Measurements from ENCODE around the gene MTUS2.

The MTUS2 gene

DNA sequence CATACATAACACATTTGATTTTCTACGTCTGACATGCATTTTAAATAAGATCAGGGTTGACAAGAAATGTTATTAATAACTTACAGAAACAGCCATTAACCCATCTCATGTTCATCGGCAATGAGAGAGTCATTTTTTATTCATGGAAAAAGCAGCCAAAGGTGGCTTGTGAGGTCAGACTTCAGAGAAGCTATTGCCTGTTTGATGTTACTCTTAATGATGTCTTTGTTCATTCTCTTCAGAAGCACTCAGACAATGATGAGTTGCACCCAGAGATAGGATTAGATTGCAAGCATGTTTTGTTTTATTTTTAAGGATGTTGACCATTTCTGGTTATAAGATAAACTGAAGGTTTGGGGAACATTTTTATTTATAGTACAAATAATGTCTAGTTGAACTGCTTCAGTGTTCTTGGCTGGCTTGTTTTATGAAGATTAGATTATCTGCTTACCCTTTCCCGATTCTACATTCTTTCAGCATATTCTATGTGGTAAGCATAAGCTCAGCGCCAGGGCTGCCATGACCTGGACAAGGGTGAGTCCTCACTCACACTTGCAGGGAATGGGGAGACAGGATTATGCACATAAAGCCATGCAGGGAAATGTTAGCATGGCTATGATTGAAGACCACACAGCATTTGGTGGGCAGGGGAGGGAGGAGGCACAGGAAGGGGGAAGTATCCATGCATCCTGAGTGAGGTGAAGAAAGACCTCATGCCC, 288.1 kb downstream of the MTUS2 start:
- WGBS, result 95% methylated on average over 2 of the region's 4 CpGs
- H3K4me3 ChIP-seq (ENCODE audit: low read length), result no peak overlapping the region
- H3K36me3 ChIP-seq (ENCODE audit: insufficient read depth, low read length), result no peaks in the 10 kb centered on the region
- H3K9ac ChIP-seq (ENCODE audit: low read depth, low read length), result no peak overlapping the region
- no peaks in the 10 kb centered on the region for H3K27me3 ChIP-seq (ENCODE audit: insufficient read depth, low read length)
- peaks cover 44% of the 10 kb centered on the region for H3K9me3 ChIP-seq (ENCODE audit: insufficient read depth, low read depth, low read length)
- no peak overlapping the region for H3K27ac ChIP-seq (ENCODE audit: low read depth, low read length)
- H3K4me1 ChIP-seq (ENCODE audit: insufficient read depth, low read length), result no peaks in the 10 kb centered on the region

- Histone ChIP-seq H3K36me3 (ENCODE audit: insufficient read depth, low read length) (no peaks in the 10 kb centered on the region), H3K27me3 (ENCODE audit: insufficient read depth, low read length) (no peaks in the 10 kb centered on the region), H3K4me3 (ENCODE audit: low read length) (no peak overlapping the region), H3K9ac (ENCODE audit: low read depth, low read length) (no peak overlapping the region), H3K9me3 (ENCODE audit: insufficient read depth, low read depth, low read length) (peaks cover 49% of the 10 kb centered on the region), H3K27ac (ENCODE audit: low read depth, low read length) (no peak overlapping the region), H3K4me1 (ENCODE audit: insufficient read depth, low read length) (no peaks in the 10 kb centered on the region)
- WGBS, result 93% methylated on average over 2 of the region's 2 CpGs
Observed at GRCh38 chr13:29109987-29110386, 289.8 kb downstream of the MTUS2 start.

DNA sequence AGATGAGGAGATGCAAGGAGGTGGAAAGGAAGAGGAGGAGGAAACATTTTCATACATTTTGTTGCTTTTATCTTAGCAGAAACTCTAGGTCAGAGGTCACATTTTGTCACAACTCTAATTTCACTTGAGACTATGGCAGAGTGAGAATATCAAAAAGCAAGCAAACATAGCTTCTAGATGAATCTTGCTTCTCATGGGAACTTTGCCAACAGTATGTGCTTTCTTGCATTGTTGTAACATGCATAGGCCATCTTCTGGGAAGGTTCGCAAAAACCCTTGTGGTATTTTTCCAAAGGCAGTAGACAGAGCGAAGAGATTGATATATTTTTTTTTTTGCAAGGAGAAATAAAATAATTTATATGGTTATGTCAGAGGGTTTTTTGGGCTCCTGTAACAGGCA, 291.3 kb downstream of the MTUS2 start:
- Histone ChIP-seq H3K27ac (ENCODE audit: low read depth, low read length) (no peak overlapping the region), H3K4me3 (ENCODE audit: low read length) (no peak overlapping the region), H3K9me3 (ENCODE audit: insufficient read depth, low read depth, low read length) (peaks cover 57% of the 10 kb centered on the region), H3K9ac (ENCODE audit: low read depth, low read length) (no peak overlapping the region), H3K36me3 (ENCODE audit: insufficient read depth, low read length) (no peaks in the 10 kb centered on the region), H3K27me3 (ENCODE audit: insufficient read depth, low read length) (no peaks in the 10 kb centered on the region), H3K4me1 (ENCODE audit: insufficient read depth, low read length) (no peaks in the 10 kb centered on the region)
- 86% methylated on average over 2 of the region's 2 CpGs for WGBS

DNA sequence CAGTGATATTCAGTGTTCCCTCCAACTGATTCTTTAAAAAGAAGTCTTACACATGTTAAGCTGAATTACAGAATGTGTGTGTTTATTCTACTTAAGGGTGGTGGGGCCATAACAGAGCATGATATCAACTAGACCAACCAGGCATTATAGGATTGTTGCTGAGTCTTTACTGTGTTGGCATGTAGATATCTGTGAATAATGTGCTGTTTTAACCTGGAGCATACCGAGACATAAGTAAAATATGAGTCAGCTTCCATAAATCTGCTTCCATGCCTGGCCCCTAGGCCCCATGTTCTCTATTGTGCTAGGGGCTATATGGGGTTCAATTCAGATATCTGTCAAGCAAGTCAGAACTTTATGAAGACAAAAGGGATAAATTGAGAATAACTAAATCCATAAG, 295.7 kb downstream of the MTUS2 start:
- H3K4me1 ChIP-seq (ENCODE audit: insufficient read depth, low read length), result no peaks in the 10 kb centered on the region
- WGBS, result 92% methylated on average over 1 of the region's 1 CpG

DNA sequence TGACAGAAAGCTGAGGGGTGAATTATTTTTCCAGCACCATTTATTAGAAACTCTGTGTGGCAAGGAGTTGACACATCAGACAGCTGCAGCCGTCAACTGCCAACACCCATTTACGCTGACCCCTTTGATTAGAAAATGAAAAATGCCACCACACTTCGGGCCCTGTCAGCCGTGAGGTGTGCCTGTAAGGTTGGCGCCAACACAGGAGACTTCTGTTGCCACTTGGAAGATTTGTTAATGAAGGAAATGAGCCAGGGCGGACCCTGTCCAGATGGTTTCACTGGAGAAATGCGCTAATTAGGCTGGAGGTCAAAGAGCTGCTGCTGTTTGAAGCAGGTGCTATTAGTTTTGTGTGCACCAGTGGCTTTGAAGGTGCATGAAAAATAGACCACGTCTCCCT, 297.5 kb downstream of the MTUS2 start:
- Histone ChIP-seq H3K9me3 (ENCODE audit: insufficient read depth, low read depth, low read length) (peaks cover 64% of the 10 kb centered on the region), H3K4me3 (ENCODE audit: low read length) (no peak overlapping the region), H3K27me3 (ENCODE audit: insufficient read depth, low read length) (no peaks in the 10 kb centered on the region), H3K4me1 (ENCODE audit: insufficient read depth, low read length) (no peaks in the 10 kb centered on the region), H3K27ac (ENCODE audit: low read depth, low read length) (no peak overlapping the region), H3K36me3 (ENCODE audit: insufficient read depth, low read length) (no peaks in the 10 kb centered on the region), H3K9ac (ENCODE audit: low read depth, low read length) (no peak overlapping the region)
- WGBS, result 91% methylated on average over 8 of the region's 8 CpGs

More for the DNA sequence above, 295.7 kb downstream of the MTUS2 start:
- Histone ChIP-seq H3K27ac (ENCODE audit: low read depth, low read length) (no peak overlapping the region), H3K36me3 (ENCODE audit: insufficient read depth, low read length) (no peaks in the 10 kb centered on the region), H3K27me3 (ENCODE audit: insufficient read depth, low read length) (no peaks in the 10 kb centered on the region), H3K4me3 (ENCODE audit: low read length) (no peak overlapping the region), H3K9me3 (ENCODE audit: insufficient read depth, low read depth, low read length) (peaks cover 71% of the 10 kb centered on the region), H3K9ac (ENCODE audit: low read depth, low read length) (no peak overlapping the region)

DNA sequence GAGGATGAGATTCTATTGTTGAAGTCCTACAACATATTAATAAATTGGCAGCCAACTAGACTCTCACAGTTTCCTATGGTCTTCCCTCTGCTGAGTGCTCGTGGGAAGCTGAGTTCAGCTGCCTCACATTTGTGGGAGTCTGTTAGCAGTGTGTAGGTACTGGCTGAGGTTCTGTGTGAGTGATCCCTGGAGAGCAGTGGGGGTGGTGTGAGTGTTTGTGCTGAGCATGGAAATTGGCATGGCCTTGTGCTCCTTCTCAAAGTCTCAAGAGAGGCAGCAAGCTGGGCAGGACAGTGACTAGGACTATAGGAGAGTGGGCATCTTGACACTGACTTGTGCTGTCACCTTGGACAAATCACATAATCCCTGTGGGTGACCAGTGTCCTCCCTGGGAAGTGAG, 298.3 kb downstream of the MTUS2 start:
- Histone ChIP-seq H3K4me1 (ENCODE audit: insufficient read depth, low read length) (no peaks in the 10 kb centered on the region), H3K36me3 (ENCODE audit: insufficient read depth, low read length) (no peaks in the 10 kb centered on the region), H3K9ac (ENCODE audit: low read depth, low read length) (no peak overlapping the region), H3K27me3 (ENCODE audit: insufficient read depth, low read length) (no peaks in the 10 kb centered on the region), H3K27ac (ENCODE audit: low read depth, low read length) (no peak overlapping the region), H3K4me3 (ENCODE audit: low read length) (no peak overlapping the region), H3K9me3 (ENCODE audit: insufficient read depth, low read depth, low read length) (peaks cover 63% of the 10 kb centered on the region)
- whole genome bisulfite sequencing, result 55% methylated on average over 1 of the region's 1 CpG

- H3K27ac ChIP-seq (ENCODE audit: low read depth, low read length), result no peak overlapping the region
- H3K27me3 ChIP-seq (ENCODE audit: insufficient read depth, low read length), result no peaks in the 10 kb centered on the region
- H3K4me3 ChIP-seq (ENCODE audit: low read length), result no peak overlapping the region
- H3K9me3 ChIP-seq (ENCODE audit: insufficient read depth, low read depth, low read length), result peaks cover 46% of the 10 kb centered on the region
- H3K9ac ChIP-seq (ENCODE audit: low read depth, low read length), result no peak overlapping the region
- WGBS, result 65% methylated on average over 4 of the region's 5 CpGs
- no peaks in the 10 kb centered on the region for H3K4me1 ChIP-seq (ENCODE audit: insufficient read depth, low read length)
- no peaks in the 10 kb centered on the region for H3K36me3 ChIP-seq (ENCODE audit: insufficient read depth, low read length)
Observed at GRCh38 chr13:29125191-29125933, 305.2 kb downstream of the MTUS2 start.

- H3K27me3 ChIP-seq (ENCODE audit: insufficient read depth, low read length), result no peaks in the 10 kb centered on the region
- WGBS, result 70% methylated on average over 5 of the region's 5 CpGs
- H3K9ac ChIP-seq (ENCODE audit: low read depth, low read length), result no peak overlapping the region
- no peak overlapping the region for H3K4me3 ChIP-seq (ENCODE audit: low read length)
- no peaks in the 10 kb centered on the region for H3K36me3 ChIP-seq (ENCODE audit: insufficient read depth, low read length)
- peaks cover 49% of the 10 kb centered on the region for H3K9me3 ChIP-seq (ENCODE audit: insufficient read depth, low read depth, low read length)
- no peaks in the 10 kb centered on the region for H3K4me1 ChIP-seq (ENCODE audit: insufficient read depth, low read length)
- H3K27ac ChIP-seq (ENCODE audit: low read depth, low read length), result no peak overlapping the region
Observed at GRCh38 chr13:29125934-29126424, 305.8 kb downstream of the MTUS2 start.

GRCh38 chr13:29129616-29130015, 309.5 kb downstream of the MTUS2 start:
- H3K4me3 ChIP-seq (ENCODE audit: low read length), result no peak overlapping the region
- no peaks in the 10 kb centered on the region for H3K36me3 ChIP-seq (ENCODE audit: insufficient read depth, low read length)
- no peak overlapping the region for H3K27ac ChIP-seq (ENCODE audit: low read depth, low read length)
- no peaks in the 10 kb centered on the region for H3K4me1 ChIP-seq (ENCODE audit: insufficient read depth, low read length)
- H3K9ac ChIP-seq (ENCODE audit: low read depth, low read length), result no peak overlapping the region
- 58% methylated on average over 2 of the region's 2 CpGs for WGBS
- H3K27me3 ChIP-seq (ENCODE audit: insufficient read depth, low read length), result no peaks in the 10 kb centered on the region
- peaks cover 57% of the 10 kb centered on the region for H3K9me3 ChIP-seq (ENCODE audit: insufficient read depth, low read depth, low read length)

DNA sequence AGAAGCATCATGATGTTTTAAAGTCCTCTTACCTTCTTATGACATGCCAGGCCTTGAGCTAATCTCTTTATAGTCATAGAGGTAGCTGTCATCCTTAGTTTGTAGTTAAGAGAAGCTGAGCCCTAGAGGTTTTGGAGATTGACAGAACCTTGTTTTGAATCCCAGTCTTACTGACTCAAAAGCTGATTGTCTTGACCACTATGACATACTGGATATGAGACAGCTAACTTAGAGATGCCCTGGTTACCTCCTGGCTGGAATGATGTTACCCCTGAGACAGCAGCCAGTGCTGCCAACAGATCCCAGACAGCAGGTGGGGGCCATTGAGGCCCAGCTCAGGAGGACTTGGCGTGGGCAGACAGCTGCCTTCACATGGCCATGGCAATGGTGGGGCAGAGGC, 311.0 kb downstream of the MTUS2 start:
- no peaks in the 10 kb centered on the region for H3K27me3 ChIP-seq (ENCODE audit: insufficient read depth, low read length)
- WGBS, result 68% methylated on average over 1 of the region's 1 CpG
- no peaks in the 10 kb centered on the region for H3K36me3 ChIP-seq (ENCODE audit: insufficient read depth, low read length)

GRCh38 chr13:29131881-29132668, 311.9 kb downstream of the MTUS2 start:
- Histone ChIP-seq H3K27ac (ENCODE audit: low read depth, low read length) (no peak overlapping the region), H3K9me3 (ENCODE audit: insufficient read depth, low read depth, low read length) (peaks cover 67% of the 10 kb centered on the region), H3K36me3 (ENCODE audit: insufficient read depth, low read length) (no peaks in the 10 kb centered on the region), H3K4me1 (ENCODE audit: insufficient read depth, low read length) (no peaks in the 10 kb centered on the region), H3K9ac (ENCODE audit: low read depth, low read length) (no peak overlapping the region), H3K4me3 (ENCODE audit: low read length) (no peak overlapping the region), H3K27me3 (ENCODE audit: insufficient read depth, low read length) (no peaks in the 10 kb centered on the region)
- WGBS, result 74% methylated on average over 3 of the region's 4 CpGs

More for the DNA sequence above, 311.0 kb downstream of the MTUS2 start:
- no peak overlapping the region for H3K9ac ChIP-seq (ENCODE audit: low read depth, low read length)
- H3K4me3 ChIP-seq (ENCODE audit: low read length), result no peak overlapping the region
- H3K9me3 ChIP-seq (ENCODE audit: insufficient read depth, low read depth, low read length), result peaks cover 61% of the 10 kb centered on the region
- no peak overlapping the region for H3K27ac ChIP-seq (ENCODE audit: low read depth, low read length)
- no peaks in the 10 kb centered on the region for H3K4me1 ChIP-seq (ENCODE audit: insufficient read depth, low read length)

Measured in HUES64 (cell line).